ENCODE results near the gene PLAC1.

DNA sequence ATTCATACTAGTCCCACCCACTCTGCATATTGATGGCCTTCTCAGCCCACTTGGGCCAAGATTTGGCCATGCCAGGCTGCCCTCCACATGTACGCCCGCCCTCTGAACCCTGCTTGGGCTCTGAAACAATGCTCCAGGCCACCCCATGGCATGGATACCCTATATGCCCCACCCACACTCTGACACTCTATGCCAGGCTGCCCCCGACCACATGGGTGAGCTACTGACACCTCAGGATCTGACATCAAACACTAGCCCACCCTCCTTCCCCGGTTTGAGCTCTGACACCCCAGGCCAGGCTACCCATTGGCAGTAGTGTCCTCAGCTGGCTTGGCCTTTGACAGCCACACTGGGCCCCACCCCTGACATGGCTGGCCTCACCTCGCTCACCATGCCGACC is 128.8 kb downstream of the PLAC1 start:
- TF ChIP-seq EZH2 (IDR thresholded peaks at IDR 0.05) (no peak), POLR2AphosphoS5 (IDR thresholded peaks at IDR 0.05; ENCODE audit: borderline replicate concordance, low read depth, low read length) (no peak)

Measured in SK-N-MC (cell line).